HG03378 (cell line): ENCODE measurements around the gene ERO1B.
"Not testable (repeated sequence)": the region's sequence is repeated elsewhere in the genome, so short reads cannot be mapped to it uniquely, and the experiment has no call there.

Source experiments
- ATAC-seq: cut with Tn5 transposase; IDR thresholded peaks from one replicate; pipeline ENCODE4 v1.9.1; 2021; ENCODE audit warnings: mild to moderate bottlenecking, moderate library complexity; ENCODE audit not compliant: unreplicated experiment

Gene ERO1B

GRCh38 chr1:236281654-236282424 is at the start of gene ERO1B:
Gene ERO1B, minus strand, starts transcription at chr1:236281958. Its CDS starts 175 bp downstream, at chr1:236281783.
- peak; percentile 71 for ATAC-seq

- not testable (repeated sequence) for ATAC-seq
Measured at GRCh38 chr1:236331412-236331811, 49.7 kb upstream of the ERO1B start.

GRCh38 chr1:236326432-236326831 is 44.7 kb upstream of the ERO1B start:
- no peak for ATAC-seq

GRCh38 chr1:236325567-236325966 is 43.8 kb upstream of the ERO1B start:
- no peak for ATAC-seq

- ATAC-seq, result no peak
Measured at GRCh38 chr1:236323819-236324411, 42.2 kb upstream of the ERO1B start.

GRCh38 chr1:236322566-236323409 is 41.0 kb upstream of the ERO1B start:
- ATAC-seq, result no peak

GRCh38 chr1:236321101-236321500 is 39.3 kb upstream of the ERO1B start:
- ATAC-seq, result no peak

- no peak for ATAC-seq
Measured at GRCh38 chr1:236320671-236321070, 38.9 kb upstream of the ERO1B start.

- no peak for ATAC-seq
Measured at GRCh38 chr1:236320214-236320613, 38.5 kb upstream of the ERO1B start.

- ATAC-seq, result no peak
Measured at GRCh38 chr1:236316437-236316836, 34.7 kb upstream of the ERO1B start.

- ATAC-seq, result no peak
Measured at GRCh38 chr1:236315518-236315917, 33.8 kb upstream of the ERO1B start.

- no peak for ATAC-seq
Measured at GRCh38 chr1:236315092-236315491, 33.3 kb upstream of the ERO1B start.

GRCh38 chr1:236314050-236314449 is 32.3 kb upstream of the ERO1B start:
- ATAC-seq, result not testable (repeated sequence)

- no peak for ATAC-seq
Measured at GRCh38 chr1:236313427-236313826, 31.7 kb upstream of the ERO1B start.

GRCh38 chr1:236311040-236311439 is 29.3 kb upstream of the ERO1B start:
- ATAC-seq, result no peak

- no peak for ATAC-seq
Measured at GRCh38 chr1:236308827-236309226, 27.1 kb upstream of the ERO1B start.

GRCh38 chr1:236307435-236307834 is 25.7 kb upstream of the ERO1B start:
- no peak for ATAC-seq

- ATAC-seq, result no peak
Measured at GRCh38 chr1:236304682-236305081, 22.9 kb upstream of the ERO1B start.

GRCh38 chr1:236303675-236304074 is 21.9 kb upstream of the ERO1B start:
- peak; percentile 61 for ATAC-seq

GRCh38 chr1:236302941-236303340 is 21.2 kb upstream of the ERO1B start:
- ATAC-seq, result no peak

- no peak for ATAC-seq
Measured at GRCh38 chr1:236301958-236302335, 20.2 kb upstream of the ERO1B start.
